BLaER1 (cell line): ENCODE data around the gene HELZ.
"Not testable (repeated sequence)": the region's sequence is repeated elsewhere in the genome, so short reads cannot be mapped to it uniquely, and the experiment has no call there.

Experiments
- H3K27ac ChIP-seq: shearing (Covaris generic); formaldehyde crosslinking; 2 replicates; pipeline ENCODE4 v1.8.1; 2022
- H3K27me3 ChIP-seq: shearing (Covaris generic); formaldehyde crosslinking; 2 replicates; pipeline ENCODE4 v1.8.1; 2022
- H3K36me3 ChIP-seq: shearing (Covaris generic); formaldehyde crosslinking; 2 replicates; pipeline ENCODE4 v1.8.1; 2022
- H3K4me1 ChIP-seq: shearing (Covaris generic); formaldehyde crosslinking; 2 replicates; pipeline ENCODE4 v1.8.1; 2022
- H3K4me2 ChIP-seq: shearing (Covaris generic); formaldehyde crosslinking; 2 replicates; pipeline ENCODE4 v1.8.1; 2022
- H3K4me3 ChIP-seq: shearing (Covaris generic); formaldehyde crosslinking; 2 replicates; pipeline ENCODE4 v1.8.1; 2022
- H3K9ac ChIP-seq: shearing (Covaris generic); formaldehyde crosslinking; 2 replicates; pipeline ENCODE4 v1.8.1; 2022
- H3K9me3 ChIP-seq: shearing (Covaris generic); formaldehyde crosslinking; 2 replicates; pipeline ENCODE4 v1.8.1; 2022
- H4K20me1 ChIP-seq: shearing (Covaris generic); formaldehyde crosslinking; 2 replicates; pipeline ENCODE4 v1.8.1; 2022
- Cebpa-rat ChIP-seq: shearing (Covaris generic); IDR thresholded peaks from 2 replicates; pipeline ENCODE4 v1.8.1; 2022

Gene HELZ

GRCh38 chr17:67110619-67111018, 134.4 kb downstream of the HELZ start:
- Histone ChIP-seq H3K4me2 (no peak overlapping the region), H3K27me3 (no peaks in the 10 kb centered on the region), H3K9ac (no peak overlapping the region), H3K4me1 (no peaks in the 10 kb centered on the region), H3K9me3 (no peaks in the 10 kb centered on the region), H3K4me3 (no peak overlapping the region), H3K36me3 (peaks cover 99% of the 10 kb centered on the region), H4K20me1 (0 out of 2 replicates have a peak, but pooled peaks cover under 1% of the 10 kb centered on the region), H3K27ac (no peak overlapping the region)
- no peak for TF ChIP-seq Cebpa-rat

GRCh38 chr17:67109111-67109510, 135.9 kb downstream of the HELZ start:
- Histone ChIP-seq H3K27me3 (no peaks in the 10 kb centered on the region), H3K36me3 (peaks cover 98% of the 10 kb centered on the region), H3K4me1 (no peaks in the 10 kb centered on the region), H3K9me3 (0 out of 2 replicates have a peak, but pooled peaks cover 3% of the 10 kb centered on the region), H3K4me2 (no peak overlapping the region), H3K4me3 (no peak overlapping the region), H3K9ac (no peak overlapping the region), H4K20me1 (0 out of 2 replicates have a peak, but pooled peaks cover 11% of the 10 kb centered on the region), H3K27ac (no peak overlapping the region)
- TF ChIP-seq Cebpa-rat: no peak

GRCh38 chr17:67107811-67108775, 136.9 kb downstream of the HELZ start:
- no peak for TF ChIP-seq Cebpa-rat
- Histone ChIP-seq H3K4me3 (no peak overlapping the region), H3K4me2 (no peak overlapping the region), H3K27me3 (no peaks in the 10 kb centered on the region), H4K20me1 (peaks cover 11% of the 10 kb centered on the region; the same call in 1 of the 2 replicates), H3K4me1 (no peaks in the 10 kb centered on the region), H3K9me3 (0 out of 2 replicates have a peak, but pooled peaks cover 3% of the 10 kb centered on the region), H3K9ac (no peak overlapping the region), H3K36me3 (peaks cover 93% of the 10 kb centered on the region), H3K27ac (no peak overlapping the region)

- Histone ChIP-seq H3K4me3 (no peak overlapping the region), H3K27ac (no peak overlapping the region)
Observed at GRCh38 chr17:67107171-67107570, 137.8 kb downstream of the HELZ start.

GRCh38 chr17:67105213-67105612, 139.8 kb downstream of the HELZ start:
- Histone ChIP-seq H3K4me3 (no peak overlapping the region), H3K9me3 (0 out of 2 replicates have a peak, but pooled peaks cover 3% of the 10 kb centered on the region), H3K27ac (no peak overlapping the region), H3K4me1 (no peaks in the 10 kb centered on the region), H3K36me3 (peaks cover 76% of the 10 kb centered on the region), H3K27me3 (no peaks in the 10 kb centered on the region), H3K9ac (no peak overlapping the region), H4K20me1 (peaks cover 19% of the 10 kb centered on the region; the same call in 1 of the 2 replicates), H3K4me2 (no peak overlapping the region)
- no peak for TF ChIP-seq Cebpa-rat

More at GRCh38 chr17:67107171-67107570, 137.8 kb downstream of the HELZ start:
- TF ChIP-seq Cebpa-rat: no peak
- peaks cover 84% of the 10 kb centered on the region for H3K36me3 ChIP-seq
- H3K4me1 ChIP-seq: no peaks in the 10 kb centered on the region
- no peaks in the 10 kb centered on the region for H3K27me3 ChIP-seq
- H3K4me2 ChIP-seq: no peak overlapping the region
- H4K20me1 ChIP-seq: peaks cover 12% of the 10 kb centered on the region; the same call in 1 of the 2 replicates
- H3K9me3 ChIP-seq: 0 out of 2 replicates have a peak, but pooled peaks cover 3% of the 10 kb centered on the region
- H3K9ac ChIP-seq: no peak overlapping the region

- H3K4me2 ChIP-seq: not testable (repeated sequence)
- Histone ChIP-seq H4K20me1 (peaks cover 19% of the 10 kb centered on the region; the same call in 1 of the 2 replicates), H3K36me3 (peaks cover 71% of the 10 kb centered on the region)
Observed at GRCh38 chr17:67104641-67105040, 140.4 kb downstream of the HELZ start.

GRCh38 chr17:67098006-67098405, 147.0 kb downstream of the HELZ start:
- Histone ChIP-seq H3K4me1 (no peaks in the 10 kb centered on the region), H3K9ac (no peak overlapping the region), H3K4me3 (no peak overlapping the region), H4K20me1 (peaks cover 54% of the 10 kb centered on the region; the same call in 1 of the 2 replicates), H3K27me3 (no peaks in the 10 kb centered on the region), H3K36me3 (peaks cover 59% of the 10 kb centered on the region), H3K27ac (no peak overlapping the region), H3K9me3 (no peaks in the 10 kb centered on the region), H3K4me2 (no peak overlapping the region)
- TF ChIP-seq Cebpa-rat: no peak

More at GRCh38 chr17:67104641-67105040, 140.4 kb downstream of the HELZ start:
- not testable (repeated sequence) for H3K27ac ChIP-seq, H3K9me3 ChIP-seq, H3K9ac ChIP-seq, H3K4me1 ChIP-seq, H3K27me3 ChIP-seq, H3K4me3 ChIP-seq

GRCh38 chr17:67096609-67097008, 148.4 kb downstream of the HELZ start:
- Histone ChIP-seq H3K27ac (no peak overlapping the region), H3K4me2 (no peak overlapping the region), H3K9ac (no peak overlapping the region), H4K20me1 (peaks cover 57% of the 10 kb centered on the region; the same call in 1 of the 2 replicates), H3K27me3 (no peaks in the 10 kb centered on the region), H3K36me3 (peaks cover 62% of the 10 kb centered on the region), H3K9me3 (no peaks in the 10 kb centered on the region), H3K4me3 (no peak overlapping the region), H3K4me1 (no peaks in the 10 kb centered on the region)
- no peak for TF ChIP-seq Cebpa-rat

GRCh38 chr17:67095803-67096202, 149.2 kb downstream of the HELZ start:
- Histone ChIP-seq H3K36me3 (peaks cover 59% of the 10 kb centered on the region), H4K20me1 (peaks cover 56% of the 10 kb centered on the region; the same call in 1 of the 2 replicates), H3K4me2 (no peak overlapping the region), H3K27me3 (no peaks in the 10 kb centered on the region), H3K9me3 (no peaks in the 10 kb centered on the region), H3K9ac (no peak overlapping the region), H3K27ac (no peak overlapping the region), H3K4me1 (no peaks in the 10 kb centered on the region), H3K4me3 (no peak overlapping the region)
- no peak for TF ChIP-seq Cebpa-rat

- H3K27ac ChIP-seq, H3K9me3 ChIP-seq, H3K9ac ChIP-seq, H3K4me1 ChIP-seq, H3K4me3 ChIP-seq, H3K4me2 ChIP-seq, H3K27me3 ChIP-seq: not testable (repeated sequence)
- H4K20me1 ChIP-seq: peaks cover 56% of the 10 kb centered on the region; the same call in 1 of the 2 replicates
- H3K36me3 ChIP-seq: peaks cover 60% of the 10 kb centered on the region
Observed at GRCh38 chr17:67095291-67095690, 149.7 kb downstream of the HELZ start.
